Ammon's horn (tissue), 1 donor: ENCODE results near the gene CASP7.
"Not testable (repeated sequence)": the region's sequence is repeated elsewhere in the genome, so short reads cannot be mapped to it uniquely, and the experiment has no call there.

Experiments
- DNase-seq: peaks from one replicate; pipeline ENCODE4 v3.0.0-alpha.2; 2016; ENCODE audit warnings: low spot score

The CASP7 gene

GRCh38 chr10:113679463-113680189 is at the start of gene CASP7:
CASP7 (plus strand) TSS chr10:113679912; CDS start chr10:113697494, 17,582 bp downstream.
- DNase-seq: peak; percentile 78

- no peak for DNase-seq
Measured at GRCh38 chr10:113630929-113631533, 48.7 kb upstream of the CASP7 start.

- DNase-seq: no peak
Measured at GRCh38 chr10:113631684-113632367, 47.9 kb upstream of the CASP7 start.

- DNase-seq: no peak
Measured at GRCh38 chr10:113639966-113640365, 39.7 kb upstream of the CASP7 start.

DNA sequence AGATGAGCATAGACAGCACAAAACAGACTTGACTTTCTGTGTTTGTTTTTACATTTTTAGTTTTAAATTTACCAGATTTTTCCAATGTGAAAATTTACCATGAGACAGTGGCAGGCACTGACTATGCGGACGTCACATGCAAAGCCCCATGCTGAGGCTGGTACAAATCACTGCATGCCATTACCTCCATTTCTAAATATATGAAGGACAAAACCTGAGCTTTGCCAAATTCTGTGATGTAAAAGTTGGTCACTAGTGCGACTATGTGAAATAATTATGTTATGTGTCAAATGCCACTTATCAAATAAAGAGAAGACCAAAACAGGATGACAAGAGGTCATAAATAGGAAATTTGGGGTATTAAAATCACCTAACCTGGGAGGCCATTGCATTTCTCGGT is 38.0 kb upstream of the CASP7 start:
- DNase-seq: no peak

DNA sequence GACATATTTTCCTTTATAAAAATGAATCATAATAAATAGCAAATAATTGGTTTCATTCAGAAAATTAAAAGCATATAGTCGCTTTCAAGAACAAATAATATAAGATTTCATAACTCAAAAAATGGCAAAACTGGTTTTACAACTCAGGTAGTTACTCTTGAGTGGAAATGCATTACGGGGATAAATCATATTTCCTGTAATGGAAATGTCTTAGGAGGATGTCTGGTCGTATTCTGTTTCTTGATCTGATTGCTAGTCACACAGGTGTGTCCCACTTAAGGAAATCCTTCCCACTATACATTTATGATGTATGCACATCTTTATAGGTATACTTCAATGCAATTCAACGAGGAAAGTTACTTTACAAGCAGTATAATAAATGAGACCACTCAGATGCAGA is 36.5 kb upstream of the CASP7 start:
- DNase-seq: no peak

- no peak for DNase-seq
Measured at GRCh38 chr10:113644185-113645120, 35.3 kb upstream of the CASP7 start.

DNA sequence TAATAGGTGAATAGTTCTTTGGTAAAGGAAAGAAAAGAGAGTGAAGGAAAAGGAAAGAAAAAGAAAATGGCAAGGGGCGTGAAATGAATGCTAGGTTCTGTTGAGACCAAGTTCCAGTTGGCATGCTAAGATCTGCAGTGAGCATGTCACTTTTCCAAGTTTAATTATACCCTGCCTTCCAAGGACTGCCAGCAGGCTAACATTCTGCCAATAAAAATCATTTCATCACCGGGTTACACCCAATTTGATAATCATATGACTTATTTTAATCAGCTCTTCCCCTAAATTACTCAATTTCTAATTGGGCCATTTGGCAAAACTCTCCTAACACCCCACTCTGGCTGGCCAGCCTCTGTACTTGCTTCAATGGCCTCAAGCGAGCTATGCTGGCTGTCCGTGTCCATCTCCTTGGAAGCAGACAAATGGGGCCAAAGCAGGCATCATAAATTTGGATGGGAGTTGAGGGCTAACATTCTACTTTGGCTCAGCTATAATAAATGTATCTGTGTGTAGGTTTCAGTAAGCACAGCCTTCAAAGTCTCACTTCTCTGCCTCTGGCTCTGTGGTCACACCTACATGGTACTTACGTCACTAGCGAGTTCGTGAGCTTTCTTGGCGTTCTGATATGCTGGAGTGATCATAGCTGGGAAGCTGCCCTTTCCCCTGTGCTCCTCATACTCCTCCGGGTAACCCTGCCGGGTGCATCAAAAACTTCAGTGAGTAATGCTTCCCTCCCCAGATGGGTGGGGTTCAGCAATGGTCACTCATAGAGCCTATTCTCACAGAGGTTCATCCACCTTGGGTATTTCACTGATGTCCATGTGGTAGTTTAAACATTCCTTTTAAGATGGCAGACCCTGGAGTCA is 33.1 kb upstream of the CASP7 start:
- peak; percentile 63 for DNase-seq

DNA sequence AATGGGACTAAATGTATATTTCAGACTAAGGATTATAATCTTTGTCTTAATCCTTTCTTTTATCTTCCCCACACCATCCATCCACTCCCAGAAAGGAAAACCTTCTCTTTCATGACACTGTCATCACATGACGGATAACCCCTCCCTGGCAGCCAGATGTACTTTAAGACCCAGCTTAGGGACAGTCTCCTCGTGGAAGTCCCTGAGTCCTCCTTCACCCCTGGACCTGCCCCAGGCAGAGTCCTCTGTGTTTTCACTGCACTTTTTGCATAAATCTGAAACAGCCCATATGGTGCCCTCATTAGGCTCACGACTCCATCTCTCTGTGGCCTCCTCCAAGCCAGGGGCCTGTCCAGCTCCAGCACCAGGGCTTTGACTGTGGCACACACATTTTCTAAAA is 31.9 kb upstream of the CASP7 start:
- no peak for DNase-seq

GRCh38 chr10:113648478-113648877 is 31.2 kb upstream of the CASP7 start:
- peak; percentile 33 for DNase-seq

DNA sequence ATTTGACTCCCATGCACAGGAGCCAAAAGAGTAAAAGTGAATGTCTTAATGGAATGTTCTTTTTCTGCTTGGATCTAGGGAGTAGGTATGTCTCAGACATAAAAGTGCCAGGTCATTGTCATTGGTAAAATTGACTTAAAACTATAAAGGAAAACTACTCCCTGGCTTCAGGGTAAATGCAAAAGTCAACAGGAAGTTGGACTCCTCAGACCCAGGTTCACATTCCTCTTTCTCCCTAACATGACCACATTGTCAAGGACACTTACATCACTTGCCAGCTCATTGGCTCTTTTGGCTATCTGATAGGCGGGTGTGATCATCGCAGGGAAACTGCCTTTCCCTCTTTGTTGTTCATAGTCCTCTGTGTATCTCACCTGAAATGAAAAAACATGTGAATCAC is 29.5 kb upstream of the CASP7 start:
- DNase-seq: no peak

- DNase-seq: no peak
Measured at GRCh38 chr10:113651021-113651420, 28.7 kb upstream of the CASP7 start.

GRCh38 chr10:113651898-113652297 is 27.8 kb upstream of the CASP7 start:
- no peak for DNase-seq

DNA sequence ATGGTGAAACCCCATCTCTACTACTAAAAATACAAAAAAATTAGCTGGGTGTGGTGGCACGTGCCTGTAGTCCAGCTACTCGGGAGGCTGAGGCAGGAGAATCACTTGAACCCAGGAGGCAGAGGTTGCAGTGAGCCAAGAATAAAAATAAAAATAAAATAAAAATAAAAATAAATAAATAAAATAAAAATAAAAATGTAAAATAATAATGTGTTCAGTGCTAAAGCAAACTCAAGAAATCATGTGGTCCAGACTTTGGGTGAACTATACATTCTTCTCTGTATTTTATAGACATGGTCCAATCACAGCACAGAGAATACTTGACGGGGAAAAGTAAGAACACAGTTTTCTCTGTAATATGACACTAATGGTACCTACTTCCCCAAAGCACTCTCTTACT is 27.3 kb upstream of the CASP7 start:
- DNase-seq: not testable (repeated sequence)

DNA sequence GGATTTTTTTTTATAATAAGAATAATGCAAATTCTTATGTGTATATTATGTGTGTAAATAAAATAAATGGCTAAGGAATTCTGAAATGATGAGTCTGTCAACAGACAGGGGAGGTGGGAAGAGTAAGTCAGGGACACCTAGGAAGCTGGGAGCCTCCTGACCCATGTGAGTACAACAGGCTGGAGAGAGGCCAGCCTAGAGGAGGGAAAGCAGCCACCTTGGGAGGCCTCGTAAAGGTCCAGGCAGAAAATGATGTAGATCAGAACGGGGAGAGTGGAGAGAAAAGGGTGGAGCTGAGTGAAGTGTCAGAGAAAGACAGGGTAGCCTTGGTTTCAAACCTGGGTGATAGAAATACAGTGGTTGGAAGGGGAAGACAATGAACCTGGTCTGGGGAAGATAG is 22.8 kb upstream of the CASP7 start:
- no peak for DNase-seq

DNA sequence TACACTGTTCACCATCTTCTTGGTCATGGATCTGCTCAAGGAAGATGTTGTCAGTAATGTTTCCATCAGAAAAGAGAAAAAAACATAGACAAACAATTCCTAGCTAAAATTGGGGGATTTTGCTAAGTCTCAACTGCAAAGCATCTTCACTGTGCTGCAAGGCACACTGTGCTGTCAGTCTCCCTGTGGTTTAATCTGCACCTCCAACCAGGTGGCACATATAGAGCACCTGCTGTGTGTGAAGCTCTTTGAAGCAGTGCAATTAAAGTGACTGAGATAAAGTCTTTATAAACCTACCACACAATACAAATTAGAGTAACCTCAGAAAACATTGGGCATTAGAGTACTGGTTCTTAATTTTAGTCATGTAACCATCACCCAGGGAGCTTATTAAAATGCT is 22.2 kb upstream of the CASP7 start:
- no peak for DNase-seq

DNA sequence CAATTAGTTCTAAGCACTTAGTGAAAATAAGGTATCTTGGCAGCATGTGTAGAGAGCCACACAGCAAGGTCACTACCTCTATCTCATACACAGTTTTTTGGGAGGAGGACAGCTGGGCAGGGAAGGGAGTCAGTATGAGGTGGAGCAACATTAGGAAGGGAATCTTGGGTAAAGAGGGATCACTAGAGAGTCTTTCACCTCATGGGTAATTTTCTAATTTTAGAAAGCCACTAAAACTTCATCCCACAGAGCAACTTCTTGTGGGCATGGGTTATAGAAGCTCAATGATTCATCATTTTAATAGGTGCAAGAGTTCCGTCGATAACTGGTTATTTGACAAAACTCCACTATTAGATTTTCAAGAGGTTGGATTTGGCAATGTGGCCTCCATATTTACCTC is 18.4 kb upstream of the CASP7 start:
- DNase-seq: no peak

DNA sequence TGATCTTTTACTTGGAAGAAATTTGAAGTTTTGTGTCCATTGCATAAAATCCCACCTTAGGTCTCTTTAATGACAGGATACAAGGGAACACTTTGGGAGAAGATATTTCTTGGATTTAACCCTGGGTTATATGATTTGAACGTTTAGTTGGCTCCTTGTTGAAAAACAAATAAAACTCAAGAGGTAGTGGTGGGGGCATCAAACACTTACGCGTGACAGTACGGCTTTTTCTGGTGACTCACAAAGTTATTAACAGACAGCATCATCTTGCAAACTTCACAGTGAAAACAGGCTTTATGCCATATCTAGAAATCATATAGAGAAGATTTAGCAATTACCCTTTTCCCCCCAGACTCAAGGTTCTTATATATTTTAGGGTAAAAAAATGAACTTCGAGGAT is 16.6 kb upstream of the CASP7 start:
- no peak for DNase-seq

DNA sequence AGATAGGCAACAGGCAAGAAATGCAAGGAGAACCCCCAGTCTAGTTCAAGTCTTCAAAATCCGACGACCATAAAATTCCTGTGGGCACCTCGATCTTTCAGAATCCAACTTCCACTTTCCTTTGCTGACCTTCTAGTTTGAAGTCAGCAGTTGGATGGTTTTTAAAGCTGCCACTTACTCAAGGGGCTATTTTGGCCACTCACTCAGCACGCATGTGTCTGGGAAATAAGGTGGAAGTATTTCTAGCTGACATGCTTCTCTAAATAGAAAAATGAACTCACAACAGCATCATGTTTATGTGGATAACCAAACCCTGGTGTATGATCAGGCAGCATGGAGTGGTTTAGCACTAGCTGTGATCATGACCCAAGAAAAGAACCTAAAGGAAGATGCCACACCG is 15.8 kb upstream of the CASP7 start, which contains the start of gene NRAP:
Gene NRAP, minus strand, starts transcription at position 134 of the 400 bp plus-strand sequence. CDS start 159 bp downstream, outside the sequence.
- no peak for DNase-seq

DNA sequence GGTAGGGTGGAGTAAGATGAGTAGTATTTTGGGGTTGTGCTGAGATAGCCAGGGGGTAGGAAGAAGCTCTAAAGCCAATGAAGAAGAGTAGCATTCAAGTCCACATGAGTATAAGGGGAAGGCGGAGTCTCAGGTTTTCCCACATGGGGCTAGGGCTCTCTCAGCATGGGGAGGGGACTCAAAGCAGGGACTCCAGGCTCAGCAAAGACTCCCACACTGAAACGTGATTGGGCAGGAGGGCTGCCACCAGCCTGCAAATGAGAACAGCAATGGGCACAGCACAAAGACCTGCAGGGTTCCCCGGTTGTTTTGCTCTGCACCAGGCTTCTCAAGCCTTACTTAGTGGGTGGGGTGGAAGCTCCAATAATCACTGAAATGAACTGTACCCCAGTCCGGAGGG is 14.4 kb upstream of the CASP7 start:
- no peak for DNase-seq

- DNase-seq: no peak
Measured at GRCh38 chr10:113665806-113666354, 13.8 kb upstream of the CASP7 start.
